GM21447 (cell line): ENCODE data around the gene PPOX.

Source experiments
- ATAC-seq: cut with Tn5 transposase; IDR thresholded peaks from one replicate; pipeline ENCODE4 v1.9.1; 2021; ENCODE audit not compliant: unreplicated experiment

PPOX gene

DNA sequence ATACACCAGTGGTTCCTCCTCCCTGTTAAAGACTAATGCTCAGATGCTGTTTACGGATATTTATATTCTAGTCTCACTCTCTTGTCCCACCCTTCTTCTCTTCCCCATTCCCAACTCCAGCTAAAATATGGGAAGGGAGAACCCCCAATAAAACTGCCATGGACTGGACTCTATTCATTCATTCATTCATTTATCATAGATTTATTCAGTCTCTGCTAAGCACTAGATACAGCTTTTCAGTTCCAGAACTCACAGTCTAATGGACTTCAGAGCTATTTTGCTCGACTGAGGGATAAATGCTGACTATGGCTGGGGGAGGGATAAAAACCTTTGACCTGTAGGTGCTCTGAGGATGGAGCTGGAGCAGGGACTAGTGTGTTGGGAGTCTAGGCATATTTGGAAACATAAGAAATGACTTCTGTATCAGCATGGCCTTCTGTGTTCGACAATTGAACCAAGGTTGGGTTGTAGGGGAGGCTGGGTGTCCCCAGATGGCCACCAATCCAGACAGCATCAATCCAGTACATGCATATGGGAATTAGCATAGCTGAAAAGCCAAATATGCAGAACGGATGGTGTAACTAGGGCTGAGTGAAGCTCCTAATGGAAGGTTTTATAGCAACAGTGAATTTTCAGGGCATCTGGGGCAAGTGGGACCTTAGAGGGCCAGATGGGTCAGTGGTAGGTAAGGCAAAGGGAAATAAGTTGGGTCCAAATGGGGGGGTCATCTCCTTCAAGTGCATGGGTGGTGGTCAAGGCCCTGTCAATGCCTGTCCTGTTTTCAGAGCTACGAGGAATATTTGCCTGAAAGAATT is 53.1 kb downstream of the PPOX start:
- ATAC-seq: no peak

DNA sequence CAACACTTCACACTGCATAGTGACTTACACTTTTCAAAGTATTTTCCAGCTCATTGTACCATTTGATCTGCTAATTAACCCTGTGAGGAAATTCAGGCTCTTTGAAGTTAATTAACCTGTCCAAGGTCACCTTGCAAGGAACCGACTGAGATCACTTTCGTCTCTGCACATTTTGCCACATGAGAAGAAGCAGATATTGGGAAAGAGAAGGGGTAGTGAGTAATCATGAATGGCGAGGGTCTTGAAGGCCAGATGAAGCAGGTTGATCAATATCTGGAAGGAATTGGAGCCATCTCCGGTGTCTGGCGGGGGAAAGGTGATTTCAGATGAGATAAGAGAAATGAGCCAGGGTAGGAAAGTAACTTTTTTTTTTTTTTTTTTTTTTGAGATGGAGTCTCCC is 53.8 kb downstream of the PPOX start:
- no peak for ATAC-seq
